ENCODE data around the gene FUBP1.

The FUBP1 gene

DNA sequence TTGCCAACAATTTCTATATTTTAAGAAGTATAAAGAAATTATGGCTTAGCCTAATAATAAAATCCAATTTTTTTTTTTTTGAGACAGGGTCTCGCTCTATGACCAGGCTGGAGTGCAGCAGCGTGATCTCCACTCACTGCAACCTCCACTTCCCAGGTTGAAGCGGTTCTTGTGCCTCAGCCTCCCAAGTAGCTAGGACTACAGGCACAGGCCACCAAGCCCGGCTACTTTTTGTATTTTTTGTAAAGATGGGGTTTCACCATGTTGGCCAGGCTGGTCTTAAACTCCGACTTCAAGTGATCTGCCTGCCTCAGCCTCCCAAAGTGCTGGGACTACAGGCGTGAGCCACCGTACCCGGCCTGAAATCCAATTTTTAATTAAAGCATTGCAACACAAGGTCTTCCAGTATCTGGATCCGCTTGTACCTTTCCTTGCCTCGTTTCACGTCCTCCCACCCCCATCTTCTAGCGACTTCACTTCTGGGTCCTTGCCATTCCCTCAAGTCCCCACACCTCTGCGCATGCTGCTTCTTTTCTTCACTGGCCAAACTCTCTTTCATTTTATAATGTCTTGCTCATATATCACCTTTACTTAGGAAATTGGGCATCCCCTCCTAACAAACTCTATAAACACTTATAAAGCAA is 2.3 kb downstream of the FUBP1 start:
- H2BK120ac ChIP-seq (ENCODE audit: low read depth, low read length): no peak overlapping the region
- DNase-seq: peak; percentile 18
- no peak overlapping the region for H2BK5ac ChIP-seq (ENCODE audit: low read depth, low read length, poor library complexity, severe bottlenecking)
- H3K4ac ChIP-seq (ENCODE audit: low read depth in 1 of 2, low read length in 2 of 2): no peak overlapping the region
- H3K14ac ChIP-seq (ENCODE audit: low read length in 2 of 2): no peak overlapping the region
- no peak overlapping the region for H3K18ac ChIP-seq (ENCODE audit: low read depth in 1 of 2, low read length in 2 of 2)
- H2BK12ac ChIP-seq (ENCODE audit: low read length in 2 of 2): no peak overlapping the region
- no peak overlapping the region for H2BK15ac ChIP-seq (ENCODE audit: low read depth, poor library complexity, severe bottlenecking)
- H3K9me3 ChIP-seq (ENCODE audit: control insufficient read depth, low read length): no peaks in the 10 kb centered on the region
- H4K91ac ChIP-seq (ENCODE audit: low read length): no peak overlapping the region
- no peak overlapping the region for H4K8ac ChIP-seq (ENCODE audit: low read length)
- WGBS: 72% methylated on average over 12 of the region's 13 CpGs
- H3K4me2 ChIP-seq (ENCODE audit: low read length, poor library complexity, severe bottlenecking): peak overlapping the region; percentile 61
- H3K27me3 ChIP-seq (ENCODE audit: control insufficient read depth in 1 of 2, insufficient read depth in 1 of 2, low read length in 2 of 2): no peaks in the 10 kb centered on the region
- no peak overlapping the region for H3K27ac ChIP-seq (ENCODE audit: low read length, poor library complexity, severe bottlenecking)
- peak overlapping the region; percentile 12 to 87 for H3K4me3 ChIP-seq (ENCODE audit: insufficient read depth in 1 of 2, low read depth in 1 of 2, low read length in 2 of 2)
- H2AK5ac ChIP-seq (ENCODE audit: low read length, severe bottlenecking): no peak overlapping the region
- H2AFZ ChIP-seq (ENCODE audit: low read depth, low read length): no peak overlapping the region
- H3K9ac ChIP-seq (ENCODE audit: low read length): peak overlapping the region; percentile 96
- peaks cover 11 to 20% of the 10 kb centered on the region in 2 experiments for H3K36me3 ChIP-seq (ENCODE audit: control insufficient read depth in 1 of 2, insufficient read depth in 2 of 2, low read depth in 1 of 2, low read length in 2 of 2)
- peaks cover 5% of the 10 kb centered on the region for H3K4me1 ChIP-seq (ENCODE audit: control insufficient read depth, insufficient read depth, low read depth, low read length)
- no peak overlapping the region for H3K23ac ChIP-seq (ENCODE audit: low read length in 2 of 2)
- no peaks in the 10 kb centered on the region for H3K79me1 ChIP-seq (replicated peaks; ENCODE audit: low read length, poor library complexity, severe bottlenecking)

DNA sequence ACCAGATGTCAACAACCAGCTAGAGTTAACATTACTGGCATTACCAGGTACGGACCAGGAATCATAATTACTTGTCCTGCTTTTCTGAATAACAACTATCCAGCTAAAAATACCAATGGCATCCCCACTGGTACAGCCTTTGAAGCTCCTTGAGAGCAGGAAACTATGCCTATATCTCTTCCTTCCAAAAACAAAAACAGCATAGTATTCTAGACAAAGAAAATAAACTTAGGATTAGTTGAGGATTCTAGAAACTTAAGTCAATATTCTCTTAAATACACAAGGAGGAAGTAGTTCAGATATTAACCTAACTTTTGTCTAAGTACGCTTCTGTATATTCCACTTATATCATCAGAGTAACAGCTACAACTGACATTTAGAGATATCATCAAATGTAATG is 3.0 kb downstream of the FUBP1 start:
- no peak overlapping the region for H3K23ac ChIP-seq (ENCODE audit: low read length in 2 of 2)
- H2BK120ac ChIP-seq (ENCODE audit: low read depth, low read length): no peak overlapping the region
- peaks cover 12 to 26% of the 10 kb centered on the region in 2 experiments for H3K36me3 ChIP-seq (ENCODE audit: control insufficient read depth in 1 of 2, insufficient read depth in 2 of 2, low read depth in 1 of 2, low read length in 2 of 2)
- no peak overlapping the region for H3K14ac ChIP-seq (ENCODE audit: low read length in 2 of 2)
- peak overlapping the region; percentile 96 for H3K9ac ChIP-seq (ENCODE audit: low read length)
- H2BK15ac ChIP-seq (ENCODE audit: low read depth, poor library complexity, severe bottlenecking): no peak overlapping the region
- no peak overlapping the region for H2BK5ac ChIP-seq (ENCODE audit: low read depth, low read length, poor library complexity, severe bottlenecking)
- H2AK5ac ChIP-seq (ENCODE audit: low read length, severe bottlenecking): no peak overlapping the region
- no peaks in the 10 kb centered on the region for H3K9me3 ChIP-seq (ENCODE audit: control insufficient read depth, low read length)
- no peak overlapping the region for H4K91ac ChIP-seq (ENCODE audit: low read length)
- WGBS: 39% methylated on average over 1 of the region's 2 CpGs
- peak; percentile 12 for DNase-seq
- peak overlapping the region; percentile 57 for H3K4me2 ChIP-seq (ENCODE audit: low read length, poor library complexity, severe bottlenecking)
- H2BK12ac ChIP-seq (ENCODE audit: low read length in 2 of 2): no peak overlapping the region
- no peaks in the 10 kb centered on the region for H3K79me1 ChIP-seq (replicated peaks; ENCODE audit: low read length, poor library complexity, severe bottlenecking)
- no peak overlapping the region for H2AFZ ChIP-seq (ENCODE audit: low read depth, low read length)
- H3K4ac ChIP-seq (ENCODE audit: low read depth in 1 of 2, low read length in 2 of 2): no peak overlapping the region
- peak overlapping the region; percentile 43 for H3K27ac ChIP-seq (ENCODE audit: low read length, poor library complexity, severe bottlenecking)
- peak overlapping the region in 1 of 2 experiments; percentile 87 for H3K4me3 ChIP-seq (ENCODE audit: insufficient read depth in 1 of 2, low read depth in 1 of 2, low read length in 2 of 2)
- H3K4me1 ChIP-seq (ENCODE audit: control insufficient read depth, insufficient read depth, low read depth, low read length): peaks cover 5% of the 10 kb centered on the region
- H4K8ac ChIP-seq (ENCODE audit: low read length): no peak overlapping the region
- H3K18ac ChIP-seq (ENCODE audit: low read depth in 1 of 2, low read length in 2 of 2): no peak overlapping the region
- no peaks in the 10 kb centered on the region for H3K27me3 ChIP-seq (ENCODE audit: control insufficient read depth in 1 of 2, insufficient read depth in 1 of 2, low read length in 2 of 2)

DNA sequence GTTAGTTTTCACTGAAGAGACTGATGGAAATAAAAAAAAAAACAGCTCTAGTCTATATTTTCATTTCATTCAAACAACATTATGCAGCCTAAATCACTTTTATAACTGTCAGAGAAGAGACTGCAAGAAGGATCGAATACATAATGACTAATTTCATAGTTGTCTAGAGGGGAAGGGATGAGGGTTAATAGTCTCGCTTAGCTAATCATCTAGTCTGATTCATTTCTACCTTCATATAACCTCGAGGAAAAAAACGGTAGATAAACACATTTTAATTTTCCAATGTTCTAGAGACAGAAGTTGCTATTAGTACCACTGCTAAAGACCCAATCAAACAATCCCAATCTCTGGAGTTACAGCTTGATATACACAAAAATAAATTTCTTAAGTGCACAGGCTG is 3.5 kb downstream of the FUBP1 start:
- H3K9me3 ChIP-seq (ENCODE audit: control insufficient read depth, low read length): no peaks in the 10 kb centered on the region
- no peak overlapping the region for H2BK12ac ChIP-seq (ENCODE audit: low read length in 2 of 2)
- no peak overlapping the region for H2BK5ac ChIP-seq (ENCODE audit: low read depth, low read length, poor library complexity, severe bottlenecking)
- peak overlapping the region in 1 of 2 experiments; percentile 87 for H3K4me3 ChIP-seq (ENCODE audit: insufficient read depth in 1 of 2, low read depth in 1 of 2, low read length in 2 of 2)
- no peak overlapping the region for H2AFZ ChIP-seq (ENCODE audit: low read depth, low read length)
- H3K36me3 ChIP-seq (ENCODE audit: control insufficient read depth in 1 of 2, insufficient read depth in 2 of 2, low read depth in 1 of 2, low read length in 2 of 2): peaks cover 14 to 31% of the 10 kb centered on the region in 2 experiments
- H3K4me1 ChIP-seq (ENCODE audit: control insufficient read depth, insufficient read depth, low read depth, low read length): peaks cover 8% of the 10 kb centered on the region
- no peak overlapping the region for H3K23ac ChIP-seq (ENCODE audit: low read length in 2 of 2)
- H2AK5ac ChIP-seq (ENCODE audit: low read length, severe bottlenecking): no peak overlapping the region
- no peak overlapping the region for H3K4ac ChIP-seq (ENCODE audit: low read depth in 1 of 2, low read length in 2 of 2)
- H2BK15ac ChIP-seq (ENCODE audit: low read depth, poor library complexity, severe bottlenecking): no peak overlapping the region
- peak overlapping the region; percentile 57 for H3K4me2 ChIP-seq (ENCODE audit: low read length, poor library complexity, severe bottlenecking)
- peak overlapping the region; percentile 96 for H3K9ac ChIP-seq (ENCODE audit: low read length)
- H3K14ac ChIP-seq (ENCODE audit: low read length in 2 of 2): no peak overlapping the region
- no peak overlapping the region for H4K91ac ChIP-seq (ENCODE audit: low read length)
- 78% methylated on average over 2 of the region's 4 CpGs for WGBS
- H3K27me3 ChIP-seq (ENCODE audit: control insufficient read depth in 1 of 2, insufficient read depth in 1 of 2, low read length in 2 of 2): no peaks in the 10 kb centered on the region
- H2BK120ac ChIP-seq (ENCODE audit: low read depth, low read length): no peak overlapping the region
- no peak overlapping the region for H4K8ac ChIP-seq (ENCODE audit: low read length)
- H3K27ac ChIP-seq (ENCODE audit: low read length, poor library complexity, severe bottlenecking): peak overlapping the region; percentile 43
- no peak overlapping the region for H3K18ac ChIP-seq (ENCODE audit: low read depth in 1 of 2, low read length in 2 of 2)
- DNase-seq: peak; percentile 17
- H3K79me1 ChIP-seq (replicated peaks; ENCODE audit: low read length, poor library complexity, severe bottlenecking): no peaks in the 10 kb centered on the region

DNA sequence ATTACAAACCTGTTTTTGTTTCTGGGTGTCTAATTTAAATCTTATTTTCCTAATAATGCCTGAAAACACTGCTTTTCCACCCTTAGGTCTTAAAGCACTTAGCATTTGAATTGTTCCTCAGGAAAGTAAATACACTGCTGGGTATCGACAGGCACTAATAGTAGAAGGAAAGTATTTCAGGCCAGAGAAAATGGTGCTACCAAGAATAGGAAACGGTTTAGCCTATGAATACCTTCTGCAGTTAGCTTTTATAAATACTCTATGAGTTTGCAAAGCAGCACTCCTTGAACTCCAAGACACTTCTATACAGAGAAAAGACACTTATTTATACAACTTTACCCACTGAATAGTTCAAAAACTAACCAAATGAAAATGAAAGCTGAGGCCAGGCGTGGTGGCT is 6.8 kb downstream of the FUBP1 start:
- H3K4me1 ChIP-seq (ENCODE audit: control insufficient read depth, insufficient read depth, low read depth, low read length): peaks cover 8% of the 10 kb centered on the region
- H3K4me3 ChIP-seq (ENCODE audit: insufficient read depth in 1 of 2, low read depth in 1 of 2, low read length in 2 of 2): no peak overlapping the region
- no peak overlapping the region for H3K27ac ChIP-seq (ENCODE audit: low read length, poor library complexity, severe bottlenecking)

More for the DNA sequence above, 6.8 kb downstream of the FUBP1 start:
- no peak overlapping the region for H3K4me2 ChIP-seq (ENCODE audit: low read length, poor library complexity, severe bottlenecking)
- no peak for DNase-seq
- H2AK5ac ChIP-seq (ENCODE audit: low read length, severe bottlenecking): no peak overlapping the region
- no peak overlapping the region for H3K9ac ChIP-seq (ENCODE audit: low read length)
- H2BK12ac ChIP-seq (ENCODE audit: low read length in 2 of 2): no peak overlapping the region
- H3K18ac ChIP-seq (ENCODE audit: low read depth in 1 of 2, low read length in 2 of 2): no peak overlapping the region
- H3K79me1 ChIP-seq (replicated peaks; ENCODE audit: low read length, poor library complexity, severe bottlenecking): no peaks in the 10 kb centered on the region
- H3K23ac ChIP-seq (ENCODE audit: low read length in 2 of 2): no peak overlapping the region
- no peak overlapping the region for H2BK15ac ChIP-seq (ENCODE audit: low read depth, poor library complexity, severe bottlenecking)
- H3K36me3 ChIP-seq (ENCODE audit: control insufficient read depth in 1 of 2, insufficient read depth in 2 of 2, low read depth in 1 of 2, low read length in 2 of 2): peaks cover 12 to 64% of the 10 kb centered on the region in 2 experiments
- 98% methylated on average over 3 of the region's 3 CpGs for WGBS
- no peak overlapping the region for H4K8ac ChIP-seq (ENCODE audit: low read length)
- no peak overlapping the region for H4K91ac ChIP-seq (ENCODE audit: low read length)
- H3K4ac ChIP-seq (ENCODE audit: low read depth in 1 of 2, low read length in 2 of 2): no peak overlapping the region
- no peak overlapping the region for H2BK5ac ChIP-seq (ENCODE audit: low read depth, low read length, poor library complexity, severe bottlenecking)
- H2BK120ac ChIP-seq (ENCODE audit: low read depth, low read length): no peak overlapping the region
- H3K9me3 ChIP-seq (ENCODE audit: control insufficient read depth, low read length): no peaks in the 10 kb centered on the region
- H2AFZ ChIP-seq (ENCODE audit: low read depth, low read length): no peak overlapping the region
- H3K14ac ChIP-seq (ENCODE audit: low read length in 2 of 2): no peak overlapping the region
- H3K27me3 ChIP-seq (ENCODE audit: control insufficient read depth in 1 of 2, insufficient read depth in 1 of 2, low read length in 2 of 2): no peaks in the 10 kb centered on the region

Data from mesenchymal stem cell (in vitro differentiated cells and primary cell).